ENCODE results near the gene BRMS1L. TPM values are rescaled to one million over a fixed set of nuclear protein-coding genes. Genes with fewer than 3 reads are reported as not detected.

Gene BRMS1L
- total and polyA plus RNA-seq, 10 donors = 1.9 to 8.0 (median 5.8) TPM

Other genes with a start within 250 kb of the BRMS1L start
- 10 to 100 TPM; 42.7 to 76.0 (median 60.0) TPM for gene RALGAPA1, start 17.0 kb upstream of the BRMS1L start, total RNA-seq
- gene RALGAPA1, start 17.0 kb upstream of the BRMS1L start, polyA plus RNA-seq = 10 to 100 TPM in 2 of 3 donors, 1 to 10 TPM in 1; 9.7 to 12.4 (median 11.3) TPM